Stimulated activated CD8-positive, alpha-beta memory T cell treated with anti-CD3 and anti-CD28 coated beads, Interleukin-7, amount 100 ng/mL, for 48 hours (primary cell): ENCODE data around the gene ALOX15B.
"Not testable (repeated sequence)": the region's sequence is repeated elsewhere in the genome, so short reads cannot be mapped to it uniquely, and the experiment has no call there.

ENCODE experiments used
- DNase-seq, 2 donors: peaks; one replicate each; pipeline ENCODE4 v3.0.0-alpha.2; 2020; ENCODE audit warnings: low read depth in 1 of 2; ENCODE audit errors: extremely low read depth in 1 of 2

ALOX15B gene

GRCh38 chr17:8077939-8078338 lies 39.1 kb downstream of the ALOX15B start:
- not testable (repeated sequence) for DNase-seq

GRCh38 chr17:8079291-8080207 lies 40.7 kb downstream of the ALOX15B start:
- peak; percentile 63 to 79 for DNase-seq

- no peak for DNase-seq
Measured at GRCh38 chr17:8080208-8080798, 41.4 kb downstream of the ALOX15B start.

- DNase-seq: no peak
Measured at GRCh38 chr17:8080799-8081219, 42.0 kb downstream of the ALOX15B start.

GRCh38 chr17:8081876-8082275 lies 43.0 kb downstream of the ALOX15B start:
- DNase-seq: no peak

GRCh38 chr17:8082292-8082691 lies 43.4 kb downstream of the ALOX15B start:
- DNase-seq: no peak

- DNase-seq: no peak
Measured at GRCh38 chr17:8084250-8084649, 45.4 kb downstream of the ALOX15B start.

GRCh38 chr17:8087075-8087951 lies 48.5 kb downstream of the ALOX15B start, which contains the start of gene ALOX12B:
ALOX12B (minus strand) TSS chr17:8087716; CDS start chr17:8087442, 274 bp downstream.
- no peak for DNase-seq

- no peak for DNase-seq
Measured at GRCh38 chr17:8087952-8088230, 49.0 kb downstream of the ALOX15B start.

- no peak for DNase-seq
Measured at GRCh38 chr17:8089728-8090127, 50.9 kb downstream of the ALOX15B start.

GRCh38 chr17:8091033-8091687 lies 52.3 kb downstream of the ALOX15B start:
- DNase-seq: no peak

- DNase-seq: no peak
Measured at GRCh38 chr17:8095361-8095760, 56.5 kb downstream of the ALOX15B start.

GRCh38 chr17:8096541-8096940 lies 57.7 kb downstream of the ALOX15B start:
- no peak for DNase-seq
